ENCODE data around the gene XRN2. TPM values are rescaled to one million over a fixed set of nuclear protein-coding genes. Genes with fewer than 3 reads are reported as not detected.

XRN2 gene
- total and polyA plus RNA-seq, 2 of the 13 experiments (the other 11 are each of a cell fraction or from before 2014, with no cell fraction given) = 90.3 to 171 TPM

GRCh38 chr20:21280522-21281016, 22.6 kb upstream of the XRN2 start (continued):
- no peak for TF ChIP-seq REST (IDR thresholded peaks at IDR 0.05; ENCODE audit: borderline replicate concordance in 1 of 2, low read depth in 1 of 2, low read length in 2 of 2)
- TF ChIP-seq KAT7 (CRISPR knock-in tag; IDR thresholded peaks at IDR 0.05; ENCODE audit: borderline replicate concordance) = no peak
- TF ChIP-seq ZNF761 (CRISPR knock-in tag; conservative IDR thresholded peaks at IDR 0.05) = no peak
- TF ChIP-seq POGZ (CRISPR knock-in tag; IDR thresholded peaks at IDR 0.05) = peak; percentile 91
- TF ChIP-seq ELF3 (CRISPR knock-in tag; IDR thresholded peaks at IDR 0.05) = peak; percentile 80
- TF ChIP-seq MAF1 (CRISPR knock-in tag; IDR thresholded peaks at IDR 0.05; ENCODE audit: borderline replicate concordance) = no peak
- 0 out of 2 replicates have a peak, but pooled peaks have one; percentile 32 for TF ChIP-seq GFI1 (CRISPR knock-in tag; IDR thresholded peaks at IDR 0.05; ENCODE audit: borderline replicate concordance)
- TF ChIP-seq ARID3A (IDR thresholded peaks at IDR 0.05; ENCODE audit: low read depth, low read length) = no peak
- TF ChIP-seq ZFP41 (CRISPR knock-in tag; IDR thresholded peaks at IDR 0.05; ENCODE audit: borderline replicate concordance) = no peak
- TF ChIP-seq USF2 (IDR thresholded peaks at IDR 0.05; ENCODE audit: low read depth, low read length) = 0 out of 2 replicates have a peak, but pooled peaks have one; percentile 3
- TF ChIP-seq USF2 (CRISPR knock-in tag; IDR thresholded peaks at IDR 0.05; ENCODE audit: borderline replicate concordance) = no peak
- TF ChIP-seq ZFP1 (CRISPR knock-in tag; IDR thresholded peaks at IDR 0.05) = no peak
- peak; percentile 64; the same call in 1 of the 2 replicates for TF ChIP-seq CEBPB (IDR thresholded peaks at IDR 0.05; ENCODE audit: borderline replicate concordance, low read depth, low read length)
- TF ChIP-seq ZFYVE20 (CRISPR knock-in tag; IDR thresholded peaks at IDR 0.05; ENCODE audit: borderline replicate concordance, low read depth) = no peak
- TF ChIP-seq RBFOX2 (IDR thresholded peaks at IDR 0.05; ENCODE audit: low read depth, low read length) = no peak
- TF ChIP-seq ZNF33B (CRISPR knock-in tag; IDR thresholded peaks at IDR 0.05) = peak; percentile 58
- no peak for TF ChIP-seq CEBPZ (IDR thresholded peaks at IDR 0.05; ENCODE audit: low read length)
- peak; percentile 76; the same call in 1 of the 2 replicates for TF ChIP-seq ZNF614 (CRISPR knock-in tag; IDR thresholded peaks at IDR 0.05; ENCODE audit: borderline replicate concordance)
- TF ChIP-seq ZNF20 (CRISPR knock-in tag; IDR thresholded peaks at IDR 0.05) = no peak

Measured in HepG2 (cell line).